Frontal cortex (tissue), 4 donors: ENCODE measurements around the gene FAM50B. TPM values are rescaled to one million over a fixed set of nuclear protein-coding genes. Genes with fewer than 3 reads are reported as not detected.

Experiments
- DNase-seq, 2 donors: peaks; one replicate each; pipeline ENCODE4 v3.0.0; 2012; ENCODE audit warnings: low spot score in 2 of 2
- FAIRE-seq: peaks from 2 replicates; lab custom pipeline; 2012; peaks lifted over from hg19 to GRCh38; lab: Jason Lieb, UNC
- total RNA-seq: library from RNA; depleted of rRNA; stranded (reverse); fragments of >200 nt; gene quantifications from one replicate; pipeline ENCODE4 v1.2.3, GENCODE V29; 2014
- donor health status: control.
- donor health status: control.
- donor health status: control.

The FAM50B gene
- total RNA-seq, 1 donor from 2014 or later: 22.0 TPM

DNA sequence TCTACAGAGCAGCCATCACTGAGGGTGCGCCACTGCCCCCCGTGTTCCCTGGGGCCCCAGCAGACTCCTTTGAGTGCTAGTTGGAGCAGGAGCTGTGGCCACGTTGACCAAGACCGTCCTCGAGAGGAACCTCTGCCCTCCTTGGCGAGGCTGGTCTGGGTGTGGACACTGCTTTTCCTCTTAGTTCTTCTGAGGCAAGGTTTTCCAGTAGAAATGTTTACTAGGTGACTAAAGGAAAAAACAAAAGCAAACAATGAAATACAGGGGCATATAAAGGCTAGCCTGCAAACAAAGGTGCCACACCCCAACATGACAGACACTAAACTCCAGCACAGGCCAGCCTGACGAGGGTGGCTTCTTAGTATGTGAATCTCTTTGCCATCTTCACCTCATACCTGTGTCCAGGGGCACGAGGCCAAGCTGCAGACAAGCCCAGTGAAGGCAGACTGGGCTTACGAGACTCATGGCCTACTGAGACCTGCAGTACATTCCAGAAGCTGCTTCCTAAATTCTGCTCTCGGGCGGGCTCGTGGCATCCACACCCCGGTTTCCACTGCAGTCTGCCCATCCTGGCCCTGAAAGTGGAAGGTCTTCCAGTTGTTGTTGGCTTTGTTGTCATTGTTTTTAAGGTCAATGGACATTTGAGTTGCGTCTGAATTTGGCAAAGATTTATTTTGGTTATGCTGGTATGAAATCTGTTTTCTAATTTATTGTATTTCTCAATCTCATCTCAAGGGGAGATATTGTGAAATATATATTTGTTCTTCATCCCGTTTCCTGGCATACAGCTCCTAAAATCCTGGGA, 39.2 kb downstream of the FAM50B start:
- no peak for DNase-seq
- FAIRE-seq: no peak

DNA sequence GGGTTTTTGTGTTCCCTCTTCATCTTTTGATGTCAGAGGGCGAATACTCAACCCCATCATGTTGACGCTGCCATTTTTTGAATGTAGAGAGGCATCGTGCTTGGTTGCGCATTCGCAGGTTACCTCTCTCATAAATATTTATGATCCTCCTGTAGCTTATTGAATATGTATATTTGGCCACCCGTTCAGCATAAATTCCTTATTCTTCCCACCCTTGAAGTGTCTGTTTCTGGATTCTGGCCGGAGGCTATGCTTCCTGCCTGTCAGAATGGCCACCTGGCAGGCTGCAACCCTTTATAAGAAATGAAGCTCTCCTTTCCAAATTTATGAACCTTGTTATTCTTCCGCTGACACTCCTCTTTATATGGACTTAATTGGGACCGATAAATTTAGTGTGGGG, 40.9 kb downstream of the FAM50B start:
- DNase-seq: no peak
- no peak for FAIRE-seq

DNA sequence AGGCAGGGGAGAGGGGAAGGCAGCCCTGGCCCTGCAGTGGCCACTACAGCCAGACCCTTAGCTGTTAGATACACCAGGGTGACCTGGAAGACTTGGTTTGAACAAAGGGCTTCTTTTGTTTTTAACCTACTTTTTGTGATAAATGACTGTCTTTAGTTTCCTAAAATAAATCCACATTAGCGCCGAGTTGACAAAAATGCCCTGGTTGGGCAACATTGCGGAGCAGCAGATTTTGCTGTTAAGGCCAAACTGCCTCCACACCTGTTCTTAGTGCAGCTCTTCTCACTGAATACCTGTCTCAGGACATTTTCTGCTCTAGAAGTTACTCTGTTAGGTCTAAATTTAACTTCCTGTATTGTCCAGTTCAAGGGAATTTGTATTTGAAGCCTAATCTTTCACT, 42.7 kb downstream of the FAM50B start:
- FAIRE-seq (no peak), DNase-seq (no peak)

DNA sequence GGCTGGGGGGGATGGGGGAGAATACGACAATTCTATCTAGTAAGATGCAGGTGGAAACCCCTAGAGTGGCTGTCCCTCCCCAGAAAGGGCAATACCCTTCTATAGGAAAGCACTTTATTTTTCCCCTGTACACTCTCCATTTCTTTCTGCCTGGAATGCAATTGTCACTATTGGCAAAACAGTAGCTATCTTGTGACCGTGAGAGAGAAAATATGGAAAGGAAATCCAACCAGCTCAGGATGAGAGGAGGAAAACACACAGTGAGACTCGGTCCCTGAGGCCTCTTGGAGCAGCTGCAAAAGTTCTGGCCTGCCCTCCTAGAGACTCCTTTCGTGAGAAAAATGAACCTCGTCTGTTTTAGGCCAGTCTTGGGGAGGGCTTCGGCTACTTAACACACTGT, 43.4 kb downstream of the FAM50B start:
- no peak for FAIRE-seq

DNA sequence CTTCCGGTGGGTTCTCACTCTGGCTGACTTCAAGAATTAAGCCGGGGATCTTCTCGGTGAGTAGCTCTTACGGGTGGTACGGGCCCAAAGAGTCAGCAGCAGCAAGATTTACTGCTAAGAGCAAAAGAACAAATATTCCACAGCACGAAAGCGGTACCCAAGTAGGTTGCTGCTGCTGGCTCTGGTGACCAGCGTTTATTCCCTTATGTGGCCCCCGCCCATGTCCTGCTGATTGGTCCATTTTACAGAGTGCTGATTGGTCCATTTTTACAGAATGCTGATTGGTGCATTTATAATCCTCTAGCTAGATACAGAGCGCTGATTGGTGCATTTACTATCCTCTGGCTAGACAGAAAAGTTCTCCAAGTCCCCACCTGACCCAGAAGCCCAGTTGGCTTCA, 44.3 kb downstream of the FAM50B start:
- DNase-seq (no peak), FAIRE-seq (no peak)

More for the DNA sequence above, 43.4 kb downstream of the FAM50B start:
- no peak for DNase-seq

DNA sequence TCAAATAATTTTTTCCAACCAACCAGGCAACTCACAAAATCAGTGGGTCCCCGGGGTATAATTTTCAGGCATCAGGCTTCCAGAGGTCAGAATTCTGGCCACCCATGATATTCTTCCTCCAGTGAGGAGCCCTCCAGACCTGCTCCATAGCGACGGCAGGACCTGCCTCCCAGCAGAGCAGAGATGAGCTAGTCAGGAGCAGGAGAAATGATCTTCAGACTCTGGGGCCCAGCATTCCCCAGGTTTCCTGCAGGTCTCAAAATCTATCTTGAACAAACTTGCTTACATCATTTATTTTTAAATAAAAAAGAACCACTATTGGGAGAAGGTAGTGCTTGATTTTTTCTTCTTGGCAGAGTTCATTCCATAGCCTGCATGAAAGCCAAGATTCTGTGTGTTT, 44.7 kb downstream of the FAM50B start:
- DNase-seq: no peak
- no peak for FAIRE-seq

DNA sequence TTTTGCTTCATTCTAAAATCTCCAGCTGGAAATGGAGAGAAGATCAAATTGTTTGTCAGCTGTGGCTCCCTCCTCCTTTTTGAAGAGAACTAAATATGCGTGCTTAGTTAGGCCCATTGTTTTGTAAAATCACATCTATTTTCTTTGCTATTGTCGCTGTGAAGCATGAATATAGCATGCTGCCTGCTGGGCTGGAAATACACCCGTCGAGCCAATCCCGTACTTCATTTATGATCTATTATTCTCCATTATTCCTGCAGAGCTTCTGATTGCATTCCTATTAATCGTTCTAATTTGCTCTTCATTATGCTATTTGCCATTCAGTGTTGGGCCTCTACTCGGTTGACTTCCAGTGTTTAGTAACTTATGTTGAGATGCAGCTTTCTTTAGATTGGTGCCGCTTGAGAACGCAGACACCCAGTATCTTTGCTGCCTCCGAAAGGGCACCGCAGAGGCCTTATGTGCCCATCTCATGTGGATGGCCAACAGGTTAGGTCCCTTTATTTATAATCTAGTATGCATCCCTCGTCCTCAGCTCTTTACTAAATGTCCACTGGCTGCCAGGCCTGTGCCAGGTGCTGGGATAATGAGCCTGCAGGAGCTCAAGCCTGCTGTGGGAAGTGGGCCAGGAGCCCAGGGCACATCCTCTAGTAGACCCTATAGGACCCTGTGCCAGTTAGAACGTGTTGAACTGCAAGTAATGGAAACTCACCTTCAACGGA, 45.6 kb downstream of the FAM50B start:
- FAIRE-seq (no peak), DNase-seq (no peak)

DNA sequence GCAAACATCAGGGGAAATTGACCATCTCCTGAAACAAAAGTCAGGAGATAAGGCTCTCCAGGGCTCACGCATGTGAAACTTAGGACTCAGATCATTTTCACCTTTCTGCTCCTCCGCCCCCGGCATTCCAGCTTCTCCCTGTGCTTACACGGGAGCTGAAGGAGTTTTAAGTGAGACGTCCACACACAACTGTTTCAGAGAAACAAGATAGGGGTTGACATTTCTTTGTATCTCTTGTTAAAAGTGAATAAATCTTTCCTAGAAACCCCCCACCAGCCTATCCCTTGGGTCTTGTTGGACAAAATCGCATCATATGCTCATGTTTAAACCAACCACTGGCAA, 46.1 kb downstream of the FAM50B start:
- FAIRE-seq (no peak), DNase-seq (no peak)

DNA sequence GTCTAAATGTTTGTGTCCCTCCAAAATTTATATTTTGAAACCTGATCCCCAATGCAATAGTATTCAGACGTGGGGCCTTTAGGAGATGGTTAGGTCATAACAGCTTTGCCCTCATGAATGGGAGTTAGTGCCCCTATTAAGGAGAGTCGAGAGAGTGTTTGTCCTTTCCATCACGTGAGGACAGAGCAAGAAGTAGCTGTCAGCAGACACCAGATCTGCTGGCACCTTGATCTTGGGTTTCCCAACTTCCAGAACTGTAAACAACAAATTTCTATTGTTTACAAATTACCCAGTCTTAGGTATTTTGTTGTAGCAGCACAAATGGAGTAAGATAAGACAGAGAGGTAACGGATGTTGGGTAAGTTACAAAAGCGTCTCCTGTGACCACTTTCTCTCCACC, 46.6 kb downstream of the FAM50B start:
- no peak for DNase-seq
- FAIRE-seq: no peak

DNA sequence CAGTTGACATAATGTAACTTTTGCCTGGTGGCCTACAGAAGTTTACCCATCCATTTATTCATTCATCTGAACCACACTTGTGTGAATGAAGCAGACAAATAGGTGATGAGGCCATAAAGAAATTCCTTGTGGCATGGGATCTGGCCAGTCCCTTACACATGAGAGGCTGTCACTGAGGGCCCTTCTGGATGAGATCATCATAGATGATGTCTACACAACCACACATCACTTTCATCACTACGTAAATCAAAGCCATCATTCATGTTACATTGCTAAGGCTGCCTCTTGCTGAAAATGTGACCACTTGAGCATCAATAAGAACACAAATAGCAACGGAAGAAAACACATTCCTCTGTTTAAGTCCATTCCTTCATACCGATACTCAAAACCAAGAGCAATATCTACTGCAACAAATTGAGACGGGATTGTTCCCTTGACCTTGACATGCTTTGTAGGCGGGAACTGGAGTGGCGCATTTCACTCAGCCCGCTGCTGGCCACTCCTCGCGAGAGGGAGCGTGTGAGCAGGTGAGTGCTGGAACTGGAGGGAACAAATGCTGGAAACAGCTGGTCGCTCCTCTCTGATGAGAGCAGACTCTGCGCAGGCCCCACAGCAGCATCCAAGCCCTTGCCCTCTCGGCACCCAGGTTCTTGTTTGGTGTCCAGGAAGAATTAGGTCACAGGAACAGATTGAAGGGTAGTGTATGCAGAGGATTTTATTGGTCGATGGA, 49.3 kb downstream of the FAM50B start:
- FAIRE-seq (no peak), DNase-seq (no peak)

DNA sequence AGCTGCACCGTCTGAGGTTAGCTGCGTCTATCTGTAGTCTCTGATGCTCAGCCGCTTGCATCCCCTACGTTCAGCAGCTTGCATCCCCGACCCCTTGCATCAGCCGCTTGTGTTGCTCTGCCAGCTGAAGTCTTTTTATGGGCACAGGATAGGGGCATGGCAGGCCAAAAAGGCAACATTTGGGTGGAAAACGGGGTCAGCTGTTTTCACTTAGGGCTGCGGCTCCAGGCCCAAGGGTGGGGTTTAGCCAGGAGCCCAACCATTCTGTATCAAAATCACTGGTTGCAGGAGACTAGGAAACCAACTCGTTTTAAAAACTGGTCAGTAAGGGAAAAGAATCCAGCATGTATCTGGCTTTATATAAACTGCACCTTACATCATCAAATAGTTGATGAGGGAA, 49.9 kb downstream of the FAM50B start:
- no peak for FAIRE-seq
- no peak for DNase-seq

DNA sequence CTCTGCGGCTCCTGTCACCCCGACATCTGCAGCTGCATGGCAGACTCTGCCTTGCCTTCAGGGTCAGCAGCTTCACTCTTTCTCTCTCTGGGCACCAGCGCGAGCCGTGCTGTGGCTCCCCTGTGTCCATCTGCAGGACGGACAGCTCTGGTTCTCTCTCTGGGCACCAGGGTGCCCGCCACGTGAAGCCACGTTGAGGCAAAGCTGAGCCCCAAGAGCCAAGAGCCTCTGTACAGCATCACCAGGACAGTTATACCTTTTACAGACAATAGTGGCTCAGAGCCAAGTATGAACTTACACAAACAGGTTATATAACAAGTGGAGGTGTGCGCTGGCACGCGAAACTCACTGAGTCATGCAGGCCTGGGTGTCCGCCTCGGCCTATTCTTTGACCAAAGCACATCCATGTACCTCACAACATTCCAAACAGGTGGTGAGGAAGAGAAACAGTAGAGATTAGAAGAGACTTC, 50.8 kb downstream of the FAM50B start:
- FAIRE-seq: no peak

More for the DNA sequence above, 50.8 kb downstream of the FAM50B start:
- no peak for DNase-seq

Other genes starting within 250 kb of the FAM50B start
- gene PXDC1, start 97.7 kb upstream of the FAM50B start, total RNA-seq: 7.3 TPM
- gene FAM217A, start 229.8 kb downstream of the FAM50B start, total RNA-seq: not detected